GM12864 (cell line): Measurements from ENCODE around the gene VAMP1.

ENCODE experiments used
- DNase-seq: peaks from one replicate; pipeline ENCODE4 v3.0.0-alpha.2; 2011; ENCODE audit warnings: low read depth
- H3K4me3 ChIP-seq: 2 replicates; pipeline ENCODE4 v1.5.1; 2011; ENCODE audit warnings: mild to moderate bottlenecking, low read depth, low read length, control low read depth
- TF ChIP-seq, protein P1 (sequence below): IDR thresholded peaks from 2 replicates; pipeline ENCODE4 v1.5.1; 2011; ENCODE audit warnings: low read depth, mild to moderate bottlenecking, moderate library complexity, low read length, control low read depth, inconsistent platforms; ENCODE audit errors: missing control alignments

Gene VAMP1

DNA sequence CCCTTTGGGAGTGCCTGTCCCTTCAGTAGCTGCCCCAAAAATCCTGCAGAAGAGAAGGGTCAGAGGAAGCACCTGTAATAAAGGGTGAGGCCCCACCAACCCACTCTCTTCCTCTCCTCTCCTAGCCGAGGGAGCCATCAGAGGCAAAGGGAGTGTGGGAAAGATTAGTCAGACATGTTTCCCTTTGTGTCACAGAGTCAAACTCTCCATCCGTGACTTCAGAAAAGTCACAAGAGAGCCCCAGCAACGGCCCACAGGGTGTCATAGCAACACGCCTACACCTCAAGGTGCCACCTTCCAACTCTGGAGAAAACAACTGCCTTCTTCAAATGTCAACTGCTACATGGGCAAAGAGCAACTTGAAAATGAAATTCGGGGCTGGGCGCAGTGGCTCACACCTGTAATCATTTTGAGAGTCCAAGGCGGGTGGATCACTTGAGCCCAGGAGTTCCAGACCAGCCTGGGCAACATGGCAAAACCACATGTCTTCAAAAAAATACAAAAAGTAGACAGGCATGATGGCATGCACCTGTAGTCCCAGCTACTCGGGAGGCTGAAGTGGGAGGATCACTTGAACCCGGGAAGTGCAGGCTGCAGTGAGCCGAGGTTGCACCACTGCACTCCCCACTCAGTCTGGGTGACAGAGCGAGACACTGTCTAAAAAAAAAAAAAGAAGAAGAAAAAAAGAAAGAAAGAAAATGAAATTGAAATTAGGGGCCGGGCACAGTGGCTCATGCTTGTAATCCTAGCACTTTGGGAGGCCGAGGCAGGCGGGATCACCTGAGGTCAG lies 43.4 kb downstream of the VAMP1 start:
- H3K4me3 ChIP-seq: peak overlapping the region; percentile 26; the same call in 1 of the 2 replicates
- peak; percentile 94 for DNase-seq
- TF ChIP-seq, protein P1, sequence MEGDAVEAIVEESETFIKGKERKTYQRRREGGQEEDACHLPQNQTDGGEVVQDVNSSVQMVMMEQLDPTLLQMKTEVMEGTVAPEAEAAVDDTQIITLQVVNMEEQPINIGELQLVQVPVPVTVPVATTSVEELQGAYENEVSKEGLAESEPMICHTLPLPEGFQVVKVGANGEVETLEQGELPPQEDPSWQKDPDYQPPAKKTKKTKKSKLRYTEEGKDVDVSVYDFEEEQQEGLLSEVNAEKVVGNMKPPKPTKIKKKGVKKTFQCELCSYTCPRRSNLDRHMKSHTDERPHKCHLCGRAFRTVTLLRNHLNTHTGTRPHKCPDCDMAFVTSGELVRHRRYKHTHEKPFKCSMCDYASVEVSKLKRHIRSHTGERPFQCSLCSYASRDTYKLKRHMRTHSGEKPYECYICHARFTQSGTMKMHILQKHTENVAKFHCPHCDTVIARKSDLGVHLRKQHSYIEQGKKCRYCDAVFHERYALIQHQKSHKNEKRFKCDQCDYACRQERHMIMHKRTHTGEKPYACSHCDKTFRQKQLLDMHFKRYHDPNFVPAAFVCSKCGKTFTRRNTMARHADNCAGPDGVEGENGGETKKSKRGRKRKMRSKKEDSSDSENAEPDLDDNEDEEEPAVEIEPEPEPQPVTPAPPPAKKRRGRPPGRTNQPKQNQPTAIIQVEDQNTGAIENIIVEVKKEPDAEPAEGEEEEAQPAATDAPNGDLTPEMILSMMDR: no peak

DNA sequence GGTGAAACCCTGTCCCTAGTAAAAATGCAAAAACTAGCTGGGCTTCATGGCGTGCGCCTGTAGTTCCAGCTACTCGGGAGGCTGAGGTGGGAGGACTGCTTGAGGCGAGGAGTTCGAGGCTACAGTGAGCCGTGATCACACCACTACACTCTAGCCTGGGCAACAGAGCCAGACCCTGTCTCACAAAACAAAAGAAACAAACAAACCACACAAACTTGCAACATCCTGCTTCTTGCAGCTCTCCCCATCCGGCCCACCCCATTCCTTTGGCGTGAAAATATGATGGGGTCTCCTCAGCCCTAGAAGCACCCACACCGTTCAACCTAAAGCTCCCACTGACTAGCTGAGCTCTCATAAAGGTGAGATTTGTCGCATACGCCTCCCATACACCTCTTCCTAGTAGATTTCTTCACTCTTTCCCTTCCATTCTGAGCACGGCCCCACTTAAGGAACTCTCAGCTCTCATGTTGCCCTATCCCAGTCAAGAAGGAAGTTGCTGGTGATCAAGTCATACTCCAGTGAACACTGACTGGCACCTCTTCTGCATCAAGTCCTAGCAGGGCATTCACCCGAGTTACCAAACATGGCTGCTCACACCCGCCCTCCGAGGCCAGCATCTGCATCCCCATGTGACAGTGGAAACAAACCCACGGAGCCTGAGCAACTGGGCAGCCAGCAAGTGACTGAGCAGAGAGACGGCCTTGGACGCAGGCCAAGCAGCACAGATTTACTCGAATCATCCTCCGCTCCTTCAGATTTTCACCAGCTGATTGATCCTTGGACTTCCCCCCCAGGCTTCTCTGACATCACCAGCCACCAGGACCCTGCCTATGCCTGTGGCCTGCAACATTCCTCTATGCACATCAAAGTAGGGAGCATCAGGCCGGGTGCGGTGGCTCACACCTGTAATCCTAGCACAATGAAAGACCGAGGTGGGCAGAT lies 44.6 kb downstream of the VAMP1 start:
- no peak for DNase-seq
- TF ChIP-seq, protein P1: no peak
- H3K4me3 ChIP-seq: peak overlapping the region; percentile 1; the same call in 1 of the 2 replicates

DNA sequence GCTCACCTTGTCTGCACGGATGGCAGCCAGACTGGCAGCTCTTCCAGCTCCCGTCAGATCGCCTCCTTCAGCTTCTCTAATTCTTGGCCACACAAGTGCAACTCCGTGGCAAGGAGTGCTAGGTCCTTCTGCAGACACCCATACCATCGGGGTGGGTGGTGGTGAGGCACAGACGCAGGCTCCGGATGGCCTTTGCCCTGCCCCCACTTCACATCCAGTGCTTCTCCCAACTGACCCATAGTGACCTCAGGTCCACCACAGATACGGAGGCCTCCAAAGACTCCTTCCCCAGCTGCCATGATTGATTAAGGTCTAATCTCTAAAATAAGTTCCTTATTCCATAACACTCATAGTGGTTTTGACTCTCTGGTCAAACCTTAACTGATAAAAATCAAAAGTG lies 45.6 kb downstream of the VAMP1 start:
- no peak overlapping the region for H3K4me3 ChIP-seq
- no peak for DNase-seq
- TF ChIP-seq, protein P1: no peak

DNA sequence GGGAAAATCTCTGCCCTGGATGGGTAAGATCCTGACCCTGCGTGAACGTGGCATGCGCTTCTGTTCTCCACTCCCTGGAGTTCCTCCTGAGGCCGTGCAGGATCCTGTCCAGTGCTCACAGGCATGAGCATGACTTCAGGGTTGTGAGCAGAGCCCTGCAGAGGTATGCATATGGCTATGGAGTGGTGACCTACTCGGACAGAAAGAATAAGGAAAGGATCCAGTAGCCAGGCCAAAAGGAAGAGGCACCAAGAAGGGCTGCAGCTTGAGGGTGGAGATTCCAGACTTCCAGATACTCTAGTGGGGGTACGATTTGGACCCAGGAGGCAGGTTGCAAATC lies 46.5 kb downstream of the VAMP1 start:
- no peak overlapping the region for H3K4me3 ChIP-seq
- TF ChIP-seq, protein P1: no peak
- DNase-seq: no peak

DNA sequence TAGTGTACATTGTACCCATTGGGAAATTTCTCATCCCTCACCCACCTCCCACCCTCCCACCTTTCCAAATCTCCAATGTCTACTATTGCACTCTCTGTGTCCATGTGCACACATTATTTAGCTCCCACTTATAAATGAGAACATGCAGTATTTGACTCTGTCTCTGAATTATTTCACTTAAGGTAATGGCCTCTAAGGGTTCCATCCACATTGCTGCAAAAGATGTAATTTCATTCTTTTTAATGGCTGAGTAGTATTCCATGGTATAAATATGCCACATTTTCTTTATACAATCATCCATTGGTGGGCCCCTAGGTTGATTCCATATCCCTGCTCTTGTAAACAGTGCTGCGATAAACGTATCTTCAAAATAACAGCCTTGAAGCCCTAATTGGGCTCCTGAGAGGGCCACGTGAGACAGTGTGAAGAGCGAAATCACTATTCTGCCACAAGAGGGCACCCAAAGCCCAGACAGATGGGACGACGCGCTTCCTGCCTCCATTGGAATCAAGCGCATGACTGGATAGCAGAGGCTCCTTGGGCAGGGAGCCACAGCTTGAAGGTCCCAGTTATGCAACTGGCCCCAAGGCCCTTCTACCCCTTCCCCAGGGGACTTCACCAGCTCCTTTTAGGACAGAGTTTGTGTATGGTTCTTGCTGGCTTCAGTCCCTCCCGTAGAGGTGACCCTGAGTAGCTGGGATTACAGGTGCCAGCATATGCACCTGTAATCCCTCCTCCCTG lies 47.0 kb downstream of the VAMP1 start:
- TF ChIP-seq, protein P1: peak; percentile 76
- H3K4me3 ChIP-seq: no peak overlapping the region
- peak; percentile 79 for DNase-seq

DNA sequence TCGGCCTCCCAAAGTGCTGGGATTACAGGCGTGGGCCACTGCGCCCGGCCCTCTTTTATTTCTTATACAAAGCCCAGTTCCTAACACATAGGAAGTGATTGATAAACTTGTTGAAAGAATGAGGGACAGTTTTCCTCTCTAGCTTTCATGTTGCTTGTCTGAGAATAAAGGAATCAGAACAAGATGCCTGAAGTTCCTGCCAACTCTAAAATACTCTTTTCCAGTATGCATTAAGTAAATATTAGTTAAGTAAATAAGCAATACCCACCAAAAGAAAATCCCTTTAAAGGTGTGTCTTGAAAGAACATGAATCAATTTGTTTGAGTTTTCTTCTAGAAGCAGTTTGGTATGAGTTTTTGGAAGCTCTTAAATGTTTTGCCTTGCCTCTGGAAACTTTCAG lies 50.1 kb downstream of the VAMP1 start:
- H3K4me3 ChIP-seq: no peak overlapping the region
- no peak for DNase-seq
- TF ChIP-seq, protein P1: no peak
